PC-3 (cell line): ENCODE results near the gene NR3C1. TPM values are rescaled to one million over a fixed set of nuclear protein-coding genes. Genes with fewer than 3 reads are reported as not detected.

Experiments
- ATAC-seq: fragments of 200-7000 bp; cut with Tn5 transposase; 2 replicates; pipeline ENCODE4 v1.9.1; 2020; ENCODE audit warnings: mild to moderate bottlenecking, moderate library complexity
- BruUV-seq: library from RNA; stranded (reverse); fragments of 400-500 nt; replicated peaks from 2 replicates; lab custom pipeline; 2021; lab: Mats Ljungman, UMichigan
- CTCF ChIA-PET: fragments of 300-600 bp; sonication (Branson Sonifier 250); formaldehyde crosslinking; loops from one replicate; lab custom pipeline; 2022; ENCODE audit warnings: antibody characterized with exemption; lab: Charles Lee
- POLR2A ChIA-PET: fragments of 300-600 bp; sonication (Branson Sonifier 250); formaldehyde crosslinking; loops from one replicate; lab custom pipeline; 2022; ENCODE audit warnings: antibody characterized with exemption; ENCODE audit not compliant: unreplicated experiment; lab: Charles Lee
- DNase-seq: peaks from one replicate; pipeline ENCODE4 v3.0.0-alpha.2; 2015
- H2AFZ ChIP-seq: fragments of 300-600 bp; sonication (generic); 2 replicates; pipeline ENCODE4 v1.6.0; 2016; ENCODE audit warnings: antibody characterized with exemption, low read length
- H3F3A ChIP-seq: fragments of 300-600 bp; sonication (generic); one replicate; pipeline ENCODE4 v1.6.0; 2017; ENCODE audit warnings: antibody characterized with exemption, low read length, control low read depth, mild to moderate bottlenecking; ENCODE audit not compliant: unreplicated experiment
- H3K27ac ChIP-seq: fragments of 300-600 bp; sonication (generic); 2 replicates; pipeline ENCODE4 v1.5.1; 2016; ENCODE audit warnings: mild to moderate bottlenecking, low read length
- H3K27me3 ChIP-seq: fragments of 300-600 bp; sonication (generic); 2 replicates; pipeline ENCODE4 v1.6.1; 2016; ENCODE audit warnings: low read length, mixed read lengths
- H3K36me3 ChIP-seq: fragments of 300-600 bp; sonication (generic); 2 replicates; pipeline ENCODE4 v1.6.1; 2016; ENCODE audit warnings: low read depth, mixed run types, low read length, mixed read lengths
- H3K4me1 ChIP-seq: fragments of 300-600 bp; sonication (generic); 2 replicates; pipeline ENCODE4 v1.5.1; 2016; ENCODE audit warnings: low read length; ENCODE audit not compliant: insufficient read depth
- H3K4me2 ChIP-seq: fragments of 300-600 bp; sonication (generic); 2 replicates; pipeline ENCODE4 v1.6.0; 2016; ENCODE audit warnings: low read length
- H3K4me3 ChIP-seq: fragments of 300-600 bp; sonication (generic); 2 replicates; pipeline ENCODE4 v1.5.1; 2016; ENCODE audit warnings: mild to moderate bottlenecking, low read length, mixed read lengths
- H3K79me2 ChIP-seq: fragments of 300-600 bp; sonication (generic); 2 replicates; pipeline ENCODE4 v1.6.1; 2017; ENCODE audit warnings: low read length, mixed read lengths
- H3K9ac ChIP-seq: fragments of 300-600 bp; sonication (generic); 2 replicates; pipeline ENCODE4 v1.6.0; 2016; ENCODE audit warnings: mild to moderate bottlenecking, low read length
- H3K9me2 ChIP-seq: fragments of 300-600 bp; sonication (generic); replicated peaks from 2 replicates; pipeline ENCODE4 v1.6.1; 2016; ENCODE audit warnings: mixed run types, low read length, mixed read lengths
- H3K9me3 ChIP-seq: fragments of 300-600 bp; sonication (generic); 2 replicates; pipeline ENCODE4 v1.6.1; 2016; ENCODE audit warnings: low read length, mixed read lengths
- H4K20me1 ChIP-seq: fragments of 300-600 bp; sonication (generic); 2 replicates; pipeline ENCODE4 v1.6.1; 2016; ENCODE audit warnings: low read length, mixed read lengths
- CTCF ChIP-seq: fragments of 300-600 bp; sonication (generic); conservative IDR thresholded peaks from 2 replicates; pipeline ENCODE4 v1.5.1; 2017; ENCODE audit warnings: antibody characterized with exemption, low read depth, mild to moderate bottlenecking, low read length
- EZH2 ChIP-seq: fragments of 300-600 bp; sonication (generic); IDR thresholded peaks from one replicate; pipeline ENCODE4 v1.6.1; 2017; ENCODE audit warnings: antibody characterized with exemption, mild to moderate bottlenecking, low read length; ENCODE audit not compliant: unreplicated experiment
- EZH2phosphoT487 ChIP-seq: fragments of 300-600 bp; sonication (generic); IDR thresholded peaks from 2 replicates; pipeline ENCODE4 v1.6.1; 2018; ENCODE audit warnings: mild to moderate bottlenecking, antibody characterized with exemption, low read length, borderline replicate concordance
- intact Hi-C: fragments of 100-400 bp; cut with micrococcal nuclease; formaldehyde crosslinking; loops from 2 replicates; pipeline ENCODE4 v1.9.0; 2023
- total RNA-seq: library from RNA; depleted of rRNA; stranded (reverse); fragments of >200 nt; gene quantifications from 2 replicates; pipeline ENCODE4 v1.2.3, GENCODE V29; 2014

The NR3C1 gene
- total RNA-seq, 1 experiment from 2014 or later, result 13.0 TPM

GRCh38 chr5:143340891-143341685 is 62.4 kb downstream of the NR3C1 start:
- ATAC-seq (no peak), DNase-seq (no peak)
- BruUV-seq, result no TSS peak
- Histone ChIP-seq H4K20me1 (no peaks in the 10 kb centered on the region), H2AFZ (no peak overlapping the region), H3K27me3 (no peaks in the 10 kb centered on the region), H3K9me3 (no peaks in the 10 kb centered on the region), H3K4me3 (no peak overlapping the region), H3K9me2 (no peaks in the 10 kb centered on the region), H3K79me2 (peaks cover 31% of the 10 kb centered on the region), H3K4me1 (no peaks in the 10 kb centered on the region), H3F3A (no peaks in the 10 kb centered on the region), H3K27ac (no peak overlapping the region), H3K4me2 (no peak overlapping the region), H3K36me3 (no peaks in the 10 kb centered on the region), H3K9ac (no peak overlapping the region)
- TF ChIP-seq EZH2phosphoT487 (no peak), EZH2 (no peak)
- ChIA-PET POLR2A (no interaction called here), CTCF (no interaction called here)
- intact Hi-C loops, result no loop called here

GRCh38 chr5:143338658-143339366 is 64.7 kb downstream of the NR3C1 start:
- no peak overlapping the region for H3K27ac ChIP-seq
- H3K9me3 ChIP-seq, result no peaks in the 10 kb centered on the region
- no peaks in the 10 kb centered on the region for H3K36me3 ChIP-seq
- no peak overlapping the region for H3K4me2 ChIP-seq
- no peaks in the 10 kb centered on the region for H3K27me3 ChIP-seq
- no peaks in the 10 kb centered on the region for H3F3A ChIP-seq
- H3K9ac ChIP-seq, result no peak overlapping the region
- no peak overlapping the region for H3K4me3 ChIP-seq
- ATAC-seq (no peak), DNase-seq (no peak)
- ChIA-PET POLR2A (interaction anchor here (0.6 kb wide), 1 partner anchor 21 kb away, joined by 5 read pairs; no protein-coding TSS in a partner anchor), CTCF (no interaction called here)
- H3K4me1 ChIP-seq, result no peaks in the 10 kb centered on the region
- TF ChIP-seq CTCF, result no peak
- no peak for TF ChIP-seq EZH2phosphoT487
- no peak for TF ChIP-seq EZH2
- no TSS peak for BruUV-seq
- H3K79me2 ChIP-seq, result peaks cover 25% of the 10 kb centered on the region
- intact Hi-C loops, result no loop called here
- H4K20me1 ChIP-seq, result no peaks in the 10 kb centered on the region
- no peaks in the 10 kb centered on the region for H3K9me2 ChIP-seq
- H2AFZ ChIP-seq, result no peak overlapping the region

GRCh38 chr5:143337946-143338345 is 65.5 kb downstream of the NR3C1 start:
- intact Hi-C loops, result no loop called here
- POLR2A ChIA-PET, result no interaction called here
- no peak for TF ChIP-seq EZH2phosphoT487
- TF ChIP-seq CTCF, result no peak
- no peak for TF ChIP-seq EZH2
- Histone ChIP-seq H3K36me3 (no peaks in the 10 kb centered on the region), H4K20me1 (no peaks in the 10 kb centered on the region), H3K27ac (no peak overlapping the region), H3K9me2 (no peaks in the 10 kb centered on the region), H3K27me3 (no peaks in the 10 kb centered on the region), H2AFZ (no peak overlapping the region), H3K9ac (no peak overlapping the region), H3F3A (no peaks in the 10 kb centered on the region), H3K79me2 (peaks cover 18% of the 10 kb centered on the region), H3K4me2 (no peak overlapping the region), H3K4me3 (no peak overlapping the region), H3K9me3 (no peaks in the 10 kb centered on the region), H3K4me1 (no peaks in the 10 kb centered on the region)
- CTCF ChIA-PET, result no interaction called here
- DNase-seq, result no peak
- BruUV-seq, result no TSS peak
- ATAC-seq, result no peak
